HepG2 (cell line): Measurements from ENCODE around the gene SENP5. TPM values are rescaled to one million over a fixed set of nuclear protein-coding genes. Genes with fewer than 3 reads are reported as not detected.

ENCODE experiments used
- ATAC-seq: fragments of 200-7000 bp; cut with Tn5 transposase; 3 replicates; pipeline ENCODE4 v1.9.1; 2020; ENCODE audit warnings: mild to moderate bottlenecking, moderate library complexity
- BruUV-seq: library from RNA; stranded (reverse); fragments of 400-500 nt; replicated peaks from 2 replicates; lab custom pipeline; 2021; lab: Mats Ljungman, UMichigan
- CTCF ChIA-PET: fragments of 300-600 bp; formaldehyde crosslinking; extraction: SDS; loops from one replicate; lab custom pipeline; 2021; ENCODE audit warnings: low total read pairs, inconsistent platforms, low intra/inter-chr PET ratio; lab: Yijun Ruan, JAX
- POLR2A ChIA-PET: fragments of 350-600 bp; sonication (Branson Sonifier 250); formaldehyde crosslinking; loops from one replicate; lab custom pipeline; 2020; ENCODE audit warnings: antibody characterized with exemption, inconsistent platforms; lab: Yijun Ruan, JAX
- DNase-seq: peaks from one replicate; pipeline ENCODE4 v3.0.0-alpha.2; 2015; ENCODE audit warnings: low spot score
- FAIRE-seq: peaks from 3 replicates; lab custom pipeline; 2011; peaks lifted over from hg19 to GRCh38; lab: Jason Lieb, UNC
- H2AFZ ChIP-seq: one replicate; pipeline ENCODE4 v1.6.1; 2011; ENCODE audit warnings: low read length, inconsistent platforms
- H3K27ac ChIP-seq: fragments of 300-600 bp; 3 replicates; pipeline ENCODE4 v1.8.0; 2011; ENCODE audit warnings: mixed run types, mild to moderate bottlenecking, mixed read lengths, low read length, inconsistent platforms; ENCODE audit not compliant: insufficient read depth; ENCODE audit errors: extremely low read length
- H3K27me3 ChIP-seq, 2 experiments: fragments of 200-600 bp in 1 of 2; 2 replicates in 1 of 2; 3 replicates in 1 of 2; pipeline versions ENCODE4 v1.6.0 to v1.8.0; 2011; ENCODE audit warnings: low read length in 2 of 2, mild to moderate bottlenecking in 2 of 2, moderate library complexity in 2 of 2, inconsistent platforms in 1 of 2; ENCODE audit not compliant: insufficient read depth in 2 of 2, control insufficient read depth in 1 of 2
- H3K36me3 ChIP-seq, 2 experiments: fragments of 200-600 bp in 1 of 2; replicated peaks in 1 of 2; 2 replicates in 1 of 2; 3 replicates in 1 of 2; pipeline versions ENCODE4 v1.5.1 to v1.8.0; 2011; ENCODE audit warnings: low read length in 2 of 2, inconsistent platforms in 1 of 2; ENCODE audit not compliant: insufficient read depth in 2 of 2, control insufficient read depth in 1 of 2
- H3K4me1 ChIP-seq: 2 replicates; pipeline ENCODE4 v1.5.1; 2012; ENCODE audit warnings: low read length, inconsistent platforms; ENCODE audit not compliant: insufficient read depth
- H3K4me2 ChIP-seq: 2 replicates; pipeline ENCODE4 v1.6.0; 2011; ENCODE audit warnings: low read depth, low read length, inconsistent platforms
- H3K4me3 ChIP-seq, 3 experiments: fragments of 200-600 bp in 1 of 3; sonication (generic), shearing (Covaris generic) in 1 of 3; replicated peaks in 1 of 3; 2 replicates each; pipeline ENCODE4 v1.5.1; 2011 to 2016; ENCODE audit warnings: low read length in 3 of 3, inconsistent platforms in 2 of 3, low read depth in 2 of 3, mild to moderate bottlenecking in 2 of 3, control low read depth in 1 of 3, mixed read lengths in 1 of 3; ENCODE audit not compliant: insufficient read depth in 1 of 3
- H3K79me2 ChIP-seq: one replicate; pipeline ENCODE4 v1.6.1; 2011; ENCODE audit warnings: low read length, inconsistent platforms; ENCODE audit not compliant: insufficient read depth
- H3K9ac ChIP-seq: 2 replicates; pipeline ENCODE4 v1.6.0; 2011; ENCODE audit warnings: mild to moderate bottlenecking, low read depth, low read length, inconsistent platforms; ENCODE audit not compliant: insufficient read depth
- H3K9me3 ChIP-seq: 2 replicates; pipeline ENCODE4 v1.5.1; 2012; ENCODE audit warnings: mild to moderate bottlenecking, low read length
- H4K20me1 ChIP-seq: 2 replicates; pipeline ENCODE4 v1.6.0; 2011; ENCODE audit warnings: inconsistent platforms, mild to moderate bottlenecking, low read length, moderate library complexity; ENCODE audit not compliant: insufficient read depth
- ATF7-NPFF ChIP-seq: sonication (generic); formaldehyde crosslinking; IDR thresholded peaks from 2 replicates; pipeline ENCODE4 v1.8.1; 2023; ENCODE audit warnings: mild to moderate bottlenecking, low read depth, missing genetic modification reagents, moderate library complexity
- ZFY ChIP-seq: sonication (generic); formaldehyde crosslinking; IDR thresholded peaks from 2 replicates; pipeline ENCODE4 v1.4.0; 2020; ENCODE audit warnings: missing genetic modification reagents
- ZNF672 ChIP-seq: sonication (generic); formaldehyde crosslinking; IDR thresholded peaks from 2 replicates; pipeline ENCODE4 v1.8.1; 2022; ENCODE audit warnings: missing genetic modification reagents
- WGBS: methylation state at CpG from one replicate; pipeline ENCODE4 v1.1.6; 2017; ENCODE audit warnings: low lambda C conversion rate; 5-methylcytosine and 5-hydroxymethylcytosine counted together
- in situ Hi-C: cut with HindIII; loops from 2 replicates; pipeline ENCODE4 v1.10.0; 2017; ENCODE audit warnings: low pct_unique_long_range_greater_than_20kb; ENCODE audit not compliant: extremely low pct_ligation_motif_present
- intact Hi-C: fragments of 100-400 bp; cut with micrococcal nuclease; formaldehyde crosslinking; loops from one replicate; pipeline ENCODE4 v1.10.0; 2022; ENCODE audit not compliant: unreplicated experiment
- polyA plus RNA-seq, 8 experiments: library from polyadenylated mRNA; depleted of rRNA in 3 of 8; stranded (reverse) in 7 of 8; unstranded in 1 of 8; fragments of >200 nt; fragmentation: Illumina TruSeq in 4 of 8; extraction: Trizol in 4 of 8; gene quantifications; 2 replicates each; pipeline versions ENCODE4 v1.2.1 to v1.2.3, GENCODE V29; 2011 to 2016; ENCODE audit warnings: low read depth in 4 of 8, missing spikeins in 1 of 8, mixed read lengths in 1 of 8; ENCODE audit not compliant: insufficient read depth in 1 of 8
- total RNA-seq, 5 experiments: library from RNA; depleted of rRNA; stranded (reverse); fragments of >200 nt; fragmentation: Illumina TruSeq; extraction: Trizol; gene quantifications; 2 replicates each; pipeline ENCODE4 v1.2.3, GENCODE V29; 2016; ENCODE audit warnings: low read depth in 1 of 5
- TF ChIP-seq, protein P1 (sequence below): sonication (generic); formaldehyde crosslinking; IDR thresholded peaks from 2 replicates; pipeline ENCODE4 v1.5.1; 2020; ENCODE audit warnings: mild to moderate bottlenecking, missing genetic modification reagents, moderate library complexity
- TF ChIP-seq, protein P2 (sequence below): sonication (generic); formaldehyde crosslinking; IDR thresholded peaks from 2 replicates; pipeline ENCODE4 v1.5.0; 2020; ENCODE audit warnings: mild to moderate bottlenecking, missing genetic modification reagents

Gene SENP5
- total and polyA plus RNA-seq, 2 of the 13 experiments (the other 11 are each of a cell fraction or from before 2014, with no cell fraction given) = 17.6 to 30.9 TPM

DNA sequence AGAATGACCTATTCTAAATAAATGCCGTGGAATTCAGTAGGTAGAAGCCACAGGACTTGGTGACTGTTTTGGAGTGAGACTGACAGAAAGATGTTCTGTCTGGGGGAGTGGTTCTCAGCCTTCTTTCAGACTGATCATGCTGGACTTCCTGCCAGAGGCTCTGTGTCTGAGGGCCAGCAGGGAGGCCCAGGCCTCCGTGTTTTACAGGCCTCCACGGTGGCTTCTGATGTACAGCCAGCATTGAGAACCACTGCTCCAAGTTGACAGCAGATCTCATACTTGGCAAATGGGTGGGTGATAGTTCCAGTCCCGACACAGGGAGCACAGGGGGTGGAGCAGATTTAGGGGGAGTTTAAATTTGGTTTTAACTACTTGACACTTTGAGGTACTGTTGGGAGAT lies 107.6 kb downstream of the SENP5 start:
- ATAC-seq = peak; percentile 21; the same call in 2 of the 3 replicates
- no TSS peak for BruUV-seq

More for the DNA sequence above, 107.6 kb downstream of the SENP5 start:
- no peak overlapping the region for H2AFZ ChIP-seq
- H3K27ac ChIP-seq = peak overlapping the region; percentile 30
- no peaks in the 10 kb centered on the region for H3K36me3 ChIP-seq
- in situ Hi-C loops (loop anchor here (5.0 to 25.0 kb wide), 2 partner anchors 57 to 537 kb away; no protein-coding TSS in a partner anchor), intact Hi-C loops (loop anchor here (10.0 kb wide), 1 partner anchor 209 kb away; no protein-coding TSS in a partner anchor)
- ChIA-PET POLR2A (no interaction called here), CTCF (no interaction called here)
- no peaks in the 10 kb centered on the region for H3K27me3 ChIP-seq
- H3K9ac ChIP-seq = no peak overlapping the region; the same call in 1 of the 2 replicates
- no peaks in the 10 kb centered on the region for H3K9me3 ChIP-seq
- no peaks in the 10 kb centered on the region for H3K79me2 ChIP-seq
- FAIRE-seq = no peak
- no peak for DNase-seq
- TF ChIP-seq ZFY (peak; percentile 25; the same call in 1 of the 2 replicates), ZNF672 (CRISPR knock-in tag) (no peak), ATF7-NPFF (CRISPR knock-in tag) (no peak)
- TF ChIP-seq, protein P1, sequence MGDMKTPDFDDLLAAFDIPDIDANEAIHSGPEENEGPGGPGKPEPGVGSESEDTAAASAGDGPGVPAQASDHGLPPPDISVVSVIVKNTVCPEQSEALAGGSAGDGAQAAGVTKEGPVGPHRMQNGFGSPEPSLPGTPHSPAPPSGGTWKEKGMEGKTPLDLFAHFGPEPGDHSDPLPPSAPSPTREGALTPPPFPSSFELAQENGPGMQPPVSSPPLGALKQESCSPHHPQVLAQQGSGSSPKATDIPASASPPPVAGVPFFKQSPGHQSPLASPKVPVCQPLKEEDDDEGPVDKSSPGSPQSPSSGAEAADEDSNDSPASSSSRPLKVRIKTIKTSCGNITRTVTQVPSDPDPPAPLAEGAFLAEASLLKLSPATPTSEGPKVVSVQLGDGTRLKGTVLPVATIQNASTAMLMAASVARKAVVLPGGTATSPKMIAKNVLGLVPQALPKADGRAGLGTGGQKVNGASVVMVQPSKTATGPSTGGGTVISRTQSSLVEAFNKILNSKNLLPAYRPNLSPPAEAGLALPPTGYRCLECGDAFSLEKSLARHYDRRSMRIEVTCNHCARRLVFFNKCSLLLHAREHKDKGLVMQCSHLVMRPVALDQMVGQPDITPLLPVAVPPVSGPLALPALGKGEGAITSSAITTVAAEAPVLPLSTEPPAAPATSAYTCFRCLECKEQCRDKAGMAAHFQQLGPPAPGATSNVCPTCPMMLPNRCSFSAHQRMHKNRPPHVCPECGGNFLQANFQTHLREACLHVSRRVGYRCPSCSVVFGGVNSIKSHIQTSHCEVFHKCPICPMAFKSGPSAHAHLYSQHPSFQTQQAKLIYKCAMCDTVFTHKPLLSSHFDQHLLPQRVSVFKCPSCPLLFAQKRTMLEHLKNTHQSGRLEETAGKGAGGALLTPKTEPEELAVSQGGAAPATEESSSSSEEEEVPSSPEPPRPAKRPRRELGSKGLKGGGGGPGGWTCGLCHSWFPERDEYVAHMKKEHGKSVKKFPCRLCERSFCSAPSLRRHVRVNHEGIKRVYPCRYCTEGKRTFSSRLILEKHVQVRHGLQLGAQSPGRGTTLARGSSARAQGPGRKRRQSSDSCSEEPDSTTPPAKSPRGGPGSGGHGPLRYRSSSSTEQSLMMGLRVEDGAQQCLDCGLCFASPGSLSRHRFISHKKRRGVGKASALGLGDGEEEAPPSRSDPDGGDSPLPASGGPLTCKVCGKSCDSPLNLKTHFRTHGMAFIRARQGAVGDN = peak; percentile 16; the same call in 1 of the 2 replicates
- TF ChIP-seq, protein P2, sequence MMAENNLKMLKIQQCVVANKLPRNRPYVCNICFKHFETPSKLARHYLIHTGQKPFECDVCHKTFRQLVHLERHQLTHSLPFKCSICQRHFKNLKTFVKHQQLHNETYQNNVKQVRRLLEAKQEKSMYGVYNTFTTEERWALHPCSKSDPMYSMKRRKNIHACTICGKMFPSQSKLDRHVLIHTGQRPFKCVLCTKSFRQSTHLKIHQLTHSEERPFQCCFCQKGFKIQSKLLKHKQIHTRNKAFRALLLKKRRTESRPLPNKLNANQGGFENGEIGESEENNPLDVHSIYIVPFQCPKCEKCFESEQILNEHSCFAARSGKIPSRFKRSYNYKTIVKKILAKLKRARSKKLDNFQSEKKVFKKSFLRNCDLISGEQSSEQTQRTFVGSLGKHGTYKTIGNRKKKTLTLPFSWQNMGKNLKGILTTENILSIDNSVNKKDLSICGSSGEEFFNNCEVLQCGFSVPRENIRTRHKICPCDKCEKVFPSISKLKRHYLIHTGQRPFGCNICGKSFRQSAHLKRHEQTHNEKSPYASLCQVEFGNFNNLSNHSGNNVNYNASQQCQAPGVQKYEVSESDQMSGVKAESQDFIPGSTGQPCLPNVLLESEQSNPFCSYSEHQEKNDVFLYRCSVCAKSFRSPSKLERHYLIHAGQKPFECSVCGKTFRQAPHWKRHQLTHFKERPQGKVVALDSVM (CRISPR knock-in tag) = peak; percentile 95
- no peak overlapping the region for H3K4me3 ChIP-seq
- H3K4me1 ChIP-seq = peaks cover 52% of the 10 kb centered on the region
- 31% methylated on average over 4 of the region's 4 CpGs for WGBS
- peak overlapping the region; percentile 31; the same call in 1 of the 2 replicates for H3K4me2 ChIP-seq
- H4K20me1 ChIP-seq = no peaks in the 10 kb centered on the region
